Hepatocyte (in vitro differentiated cells): Measurements from ENCODE around the gene CACNA1C. TPM values are rescaled to one million over a fixed set of nuclear protein-coding genes. Genes with fewer than 3 reads are reported as not detected.

ENCODE experiments used
- DNase-seq: peaks from one replicate; pipeline ENCODE4 v3.0.0-alpha.2; 2016; ENCODE audit warnings: low spot score
- H2AFZ ChIP-seq: fragments of 200-600 bp; sonication (generic); 2 replicates; pipeline ENCODE4 v1.6.0; 2016; ENCODE audit warnings: antibody characterized with exemption, mild to moderate bottlenecking
- H3K27ac ChIP-seq: fragments of 200-600 bp; sonication (generic); 2 replicates; pipeline ENCODE4 v1.5.1; 2016; ENCODE audit warnings: mild to moderate bottlenecking
- H3K27me3 ChIP-seq: fragments of 200-600 bp; sonication (generic); 2 replicates; pipeline ENCODE4 v1.6.1; 2016
- H3K36me3 ChIP-seq: fragments of 200-600 bp; sonication (generic); replicated peaks from 2 replicates; pipeline ENCODE4 v1.5.1; 2016; ENCODE audit warnings: low read depth; ENCODE audit not compliant: insufficient read depth
- H3K4me1 ChIP-seq: fragments of 200-600 bp; sonication (generic); 2 replicates; pipeline ENCODE4 v1.5.1; 2016; ENCODE audit warnings: mild to moderate bottlenecking, moderate library complexity; ENCODE audit not compliant: insufficient read depth
- H3K4me2 ChIP-seq: fragments of 200-600 bp; sonication (generic); 2 replicates; pipeline ENCODE4 v1.6.0; 2016
- H3K4me3 ChIP-seq: fragments of 200-600 bp; sonication (generic); 2 replicates; pipeline ENCODE4 v1.5.1; 2016; ENCODE audit warnings: mild to moderate bottlenecking
- H3K79me2 ChIP-seq: fragments of 200-600 bp; sonication (generic); 2 replicates; pipeline ENCODE4 v1.6.0; 2017; ENCODE audit warnings: mild to moderate bottlenecking
- H3K9me2 ChIP-seq: fragments of 200-600 bp; sonication (generic); replicated peaks from 2 replicates; pipeline ENCODE4 v1.6.0; 2017; ENCODE audit warnings: mild to moderate bottlenecking; ENCODE audit not compliant: insufficient read depth
- H3K9me3 ChIP-seq: fragments of 200-600 bp; sonication (generic); 2 replicates; pipeline ENCODE4 v1.5.1; 2016; ENCODE audit warnings: low read depth, mild to moderate bottlenecking
- H4K20me1 ChIP-seq: fragments of 200-600 bp; sonication (generic); 2 replicates; pipeline ENCODE4 v1.6.0; 2016; ENCODE audit warnings: mild to moderate bottlenecking; ENCODE audit not compliant: insufficient read depth, poor library complexity, severe bottlenecking
- CTCF ChIP-seq: fragments of 200-600 bp; sonication (generic); IDR thresholded peaks from 2 replicates; pipeline ENCODE4 v1.5.1; 2016; ENCODE audit warnings: antibody characterized with exemption, mild to moderate bottlenecking; ENCODE audit not compliant: poor library complexity
- EZH2 ChIP-seq: fragments of 200-600 bp; sonication (generic); IDR thresholded peaks from 2 replicates; pipeline ENCODE4 v1.6.1; 2016; ENCODE audit warnings: antibody characterized with exemption, mild to moderate bottlenecking, borderline replicate concordance
- EZH2phosphoT487 ChIP-seq: fragments of 200-600 bp; sonication (generic); IDR thresholded peaks from one replicate; pipeline ENCODE4 v1.6.1; 2018; ENCODE audit warnings: antibody characterized with exemption, mild to moderate bottlenecking, low read depth, moderate library complexity; ENCODE audit not compliant: unreplicated experiment, severe bottlenecking
- WGBS: methylation state at CpG from one replicate; pipeline ENCODE4 v1.1.6; 2016; ENCODE audit warnings: low lambda C conversion rate; ENCODE audit errors: missing lambda C conversion rate; 5-methylcytosine and 5-hydroxymethylcytosine counted together
- polyA plus RNA-seq: library from polyadenylated mRNA; unstranded; fragments of >200 nt; fragmentation: Nextera tagmentation; extraction: Ambion mirVana; gene quantifications from 2 replicates; pipeline ENCODE4 v1.2.1, GENCODE V29; 2016
- total RNA-seq: library from RNA; depleted of rRNA; stranded (reverse); fragments of >200 nt; gene quantifications from 2 replicates; pipeline ENCODE4 v1.2.3, GENCODE V29; 2014

The CACNA1C gene
- total and polyA plus RNA-seq, 2 experiments from 2014 or later = 3.2 to 4.0 TPM

GRCh38 chr12:2326470-2326869 is 273.7 kb downstream of the CACNA1C start:
- Histone ChIP-seq H2AFZ (no peak overlapping the region), H3K36me3 (no peaks in the 10 kb centered on the region), H3K4me3 (no peak overlapping the region), H3K9me2 (no peaks in the 10 kb centered on the region), H3K79me2 (no peaks in the 10 kb centered on the region), H4K20me1 (no peaks in the 10 kb centered on the region), H3K9me3 (no peaks in the 10 kb centered on the region), H3K27me3 (no peaks in the 10 kb centered on the region), H3K4me2 (no peak overlapping the region), H3K27ac (no peak overlapping the region), H3K4me1 (no peaks in the 10 kb centered on the region)
- whole genome bisulfite sequencing = 86% methylated on average over 5 of the region's 5 CpGs
- no peak for TF ChIP-seq EZH2phosphoT487
- TF ChIP-seq EZH2 = no peak
- no peak for TF ChIP-seq CTCF
- DNase-seq = no peak

- no peak for TF ChIP-seq EZH2
- no peak overlapping the region for H3K4me3 ChIP-seq
- no peak overlapping the region for H3K4me2 ChIP-seq
- no peaks in the 10 kb centered on the region for H3K27me3 ChIP-seq
- no peak overlapping the region for H2AFZ ChIP-seq
- no peak overlapping the region for H3K27ac ChIP-seq
- no peak for DNase-seq
- H3K36me3 ChIP-seq = no peaks in the 10 kb centered on the region
- WGBS = 81% methylated on average over 3 of the region's 3 CpGs
- no peaks in the 10 kb centered on the region for H3K79me2 ChIP-seq
- H3K4me1 ChIP-seq = peaks cover 11% of the 10 kb centered on the region
- no peaks in the 10 kb centered on the region for H4K20me1 ChIP-seq
- no peaks in the 10 kb centered on the region for H3K9me2 ChIP-seq
- no peaks in the 10 kb centered on the region for H3K9me3 ChIP-seq
Observed at GRCh38 chr12:2328661-2329060, 275.9 kb downstream of the CACNA1C start.

GRCh38 chr12:2329661-2330210 is 276.9 kb downstream of the CACNA1C start:
- Histone ChIP-seq H3K79me2 (no peaks in the 10 kb centered on the region), H2AFZ (no peak overlapping the region), H4K20me1 (no peaks in the 10 kb centered on the region), H3K27me3 (no peaks in the 10 kb centered on the region), H3K36me3 (no peaks in the 10 kb centered on the region), H3K4me1 (peaks cover 12% of the 10 kb centered on the region), H3K27ac (peak overlapping the region; percentile 69), H3K9me3 (no peaks in the 10 kb centered on the region), H3K9me2 (no peaks in the 10 kb centered on the region), H3K4me2 (peak overlapping the region; percentile 22), H3K4me3 (no peak overlapping the region)
- 60% methylated on average over 7 of the region's 7 CpGs for WGBS
- no peak for TF ChIP-seq EZH2phosphoT487
- TF ChIP-seq EZH2 = no peak
- TF ChIP-seq CTCF = no peak
- no peak for DNase-seq

GRCh38 chr12:2332236-2332635 is 279.4 kb downstream of the CACNA1C start:
- 72% methylated on average over 1 of the region's 1 CpG for WGBS
- TF ChIP-seq EZH2 (no peak), EZH2phosphoT487 (no peak), CTCF (no peak)
- no peaks in the 10 kb centered on the region for H3K9me2 ChIP-seq

More at GRCh38 chr12:2332236-2332635, 279.4 kb downstream of the CACNA1C start:
- DNase-seq = no peak
- Histone ChIP-seq H4K20me1 (no peaks in the 10 kb centered on the region), H3K9me3 (no peaks in the 10 kb centered on the region), H3K4me3 (no peak overlapping the region), H3K27ac (peak overlapping the region; percentile 27), H3K4me2 (no peak overlapping the region), H3K36me3 (no peaks in the 10 kb centered on the region), H3K79me2 (no peaks in the 10 kb centered on the region), H3K4me1 (peaks cover 29% of the 10 kb centered on the region), H2AFZ (no peak overlapping the region), H3K27me3 (no peaks in the 10 kb centered on the region)
